Measurements from ENCODE around the gene FYN.
A peak's percentile ranks its signal among the peaks of the same experiment; 100 is the strongest.

FYN gene

GRCh38 chr6:111871207-111871606 is 2.0 kb downstream of the FYN start:
- DNase-seq (ENCODE audit: low read depth) = no peak
- H3K4me3 ChIP-seq (ENCODE audit: low read length) = peak overlapping the region; percentile 65
- no peak for TF ChIP-seq CTCF (IDR thresholded peaks at IDR 0.05; ENCODE audit: insufficient read depth, low read depth, low read length, missing control alignments)

GRCh38 chr6:111870742-111871064 is 2.5 kb downstream of the FYN start:
- no peak for DNase-seq (ENCODE audit: low read depth)
- H3K4me3 ChIP-seq (ENCODE audit: low read length) = no peak overlapping the region
- no peak for TF ChIP-seq CTCF (IDR thresholded peaks at IDR 0.05; ENCODE audit: insufficient read depth, low read depth, low read length, missing control alignments)

- DNase-seq (ENCODE audit: low read depth) = no peak
- H3K4me3 ChIP-seq (ENCODE audit: low read length) = no peak overlapping the region
- no peak for TF ChIP-seq CTCF (IDR thresholded peaks at IDR 0.05; ENCODE audit: insufficient read depth, low read depth, low read length, missing control alignments)
Measured at GRCh38 chr6:111870051-111870741, 3.1 kb downstream of the FYN start.

GRCh38 chr6:111866857-111867256 is 6.4 kb downstream of the FYN start:
- H3K4me3 ChIP-seq (ENCODE audit: low read length) = no peak overlapping the region
- TF ChIP-seq CTCF (IDR thresholded peaks at IDR 0.05; ENCODE audit: insufficient read depth, low read depth, low read length, missing control alignments) = no peak
- no peak for DNase-seq (ENCODE audit: low read depth)

- no peak for DNase-seq (ENCODE audit: low read depth)
Measured at GRCh38 chr6:111865909-111866546, 7.2 kb downstream of the FYN start.

GRCh38 chr6:111865049-111865585 is 8.1 kb downstream of the FYN start:
- no peak for TF ChIP-seq CTCF (IDR thresholded peaks at IDR 0.05; ENCODE audit: insufficient read depth, low read depth, low read length, missing control alignments)
- DNase-seq (ENCODE audit: low read depth) = no peak
- no peak overlapping the region for H3K4me3 ChIP-seq (ENCODE audit: low read length)

More at GRCh38 chr6:111865909-111866546, 7.2 kb downstream of the FYN start:
- TF ChIP-seq CTCF (IDR thresholded peaks at IDR 0.05; ENCODE audit: insufficient read depth, low read depth, low read length, missing control alignments) = no peak
- H3K4me3 ChIP-seq (ENCODE audit: low read length) = no peak overlapping the region
